8988T (cell line): ENCODE measurements around the gene CD1B.
"Not testable (repeated sequence)": the region's sequence is repeated elsewhere in the genome, so short reads cannot be mapped to it uniquely, and the experiment has no call there.

ENCODE experiments used
- DNase-seq: peaks from one replicate; pipeline ENCODE4 v3.0.0; 2011

The CD1B gene

DNA sequence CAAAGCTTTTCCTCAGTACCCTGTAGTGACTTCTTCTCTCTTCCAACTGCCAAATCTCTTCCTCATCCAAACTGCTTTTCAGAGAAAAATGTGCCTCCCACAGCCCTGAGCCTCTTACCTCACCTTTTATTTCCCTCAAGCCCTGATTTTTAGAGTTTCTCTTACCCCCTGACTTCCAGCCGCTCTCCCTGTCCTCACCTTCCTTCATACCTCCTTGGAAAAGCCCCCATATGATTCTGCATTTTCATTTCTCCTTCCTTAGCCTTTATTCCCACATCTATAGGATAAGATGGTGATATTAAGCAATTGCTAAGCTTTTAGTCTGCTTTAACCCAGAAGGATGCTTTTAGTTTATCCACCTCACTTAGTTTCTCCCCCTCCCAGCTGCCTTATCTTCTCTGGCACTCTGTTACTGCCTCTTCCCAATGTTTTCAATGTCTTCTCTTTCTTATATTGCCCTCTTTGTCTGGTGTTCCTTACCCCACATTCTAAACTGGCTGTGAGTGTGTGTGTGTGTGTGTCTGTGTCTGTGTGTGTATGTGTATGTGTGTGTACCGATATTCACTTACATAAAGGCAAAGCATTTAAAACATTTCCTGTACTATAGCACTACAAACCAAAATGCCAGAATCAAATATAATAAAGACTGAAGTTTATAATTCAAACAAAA is at the start of gene CD1B:
CD1B (minus strand) TSS at position 51 of the 670 bp plus-strand sequence. CDS start 108 bp downstream, outside the sequence.
- DNase-seq = no peak

- no peak for DNase-seq
Measured at GRCh38 chr1:158374860-158375259, 43.5 kb upstream of the CD1B start.

DNA sequence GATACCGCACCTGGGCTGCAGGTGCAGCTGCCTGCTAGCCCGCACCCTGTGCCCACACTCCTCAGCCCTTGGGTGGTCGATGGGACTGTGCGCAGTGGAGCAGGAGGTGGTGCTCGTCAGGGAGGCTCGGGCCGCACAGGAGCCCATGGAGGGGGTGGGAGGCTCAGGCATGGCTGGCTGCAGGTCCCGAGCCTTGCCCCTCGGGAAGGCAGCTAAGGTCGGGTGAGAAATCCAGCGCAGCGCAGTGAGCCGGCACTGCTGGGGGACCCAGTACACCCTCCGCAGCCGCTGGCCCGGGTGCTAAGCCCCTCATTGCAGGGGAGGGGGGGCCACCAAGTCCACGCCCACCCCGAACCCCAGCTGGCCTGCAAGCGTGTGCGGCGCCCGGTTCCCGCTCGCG is 42.8 kb upstream of the CD1B start:
- not testable (repeated sequence) for DNase-seq

- DNase-seq = no peak
Measured at GRCh38 chr1:158371188-158371953, 40.0 kb upstream of the CD1B start.

GRCh38 chr1:158366783-158367182 is 35.5 kb upstream of the CD1B start:
- no peak for DNase-seq

- no peak for DNase-seq
Measured at GRCh38 chr1:158362941-158363340, 31.6 kb upstream of the CD1B start.

DNA sequence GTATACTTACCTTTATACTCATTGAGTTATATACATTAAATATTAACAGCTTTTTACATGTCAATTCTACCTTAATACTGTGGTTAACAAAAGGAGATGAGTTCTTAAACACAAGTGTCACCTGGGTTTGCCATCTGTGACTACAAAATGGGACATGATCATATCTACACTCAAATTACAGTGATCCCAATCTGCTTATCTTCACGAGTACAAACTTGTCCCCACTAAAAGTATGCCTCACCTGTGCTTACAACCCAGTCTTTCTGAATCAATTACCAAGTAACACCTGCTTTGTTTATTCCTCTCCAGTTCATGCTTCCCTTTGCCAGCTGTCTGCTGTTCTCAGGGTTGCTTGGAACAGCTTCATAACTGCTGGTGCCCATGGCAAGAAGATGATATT is 31.2 kb upstream of the CD1B start:
- DNase-seq = no peak

GRCh38 chr1:158357441-158357840 is 26.1 kb upstream of the CD1B start:
- DNase-seq = no peak

DNA sequence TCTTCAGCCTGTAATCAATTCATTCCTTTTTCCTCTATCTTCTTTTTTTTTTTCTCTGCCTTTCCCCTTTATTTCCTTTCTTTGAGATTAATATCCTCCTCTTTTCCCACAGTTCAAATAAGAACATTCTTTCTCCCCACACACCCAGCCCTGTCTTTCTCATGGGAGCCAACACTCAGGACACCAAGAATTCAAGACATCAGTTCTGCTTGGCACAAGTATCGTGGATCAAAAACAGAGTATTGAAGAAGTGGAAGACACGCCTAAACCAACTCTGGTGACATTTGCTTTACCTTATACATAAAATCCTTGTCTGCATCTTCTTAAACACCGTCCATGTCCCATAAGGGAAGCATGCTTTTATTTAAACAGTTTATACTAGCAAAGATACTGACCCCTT is 25.3 kb upstream of the CD1B start:
- no peak for DNase-seq

DNA sequence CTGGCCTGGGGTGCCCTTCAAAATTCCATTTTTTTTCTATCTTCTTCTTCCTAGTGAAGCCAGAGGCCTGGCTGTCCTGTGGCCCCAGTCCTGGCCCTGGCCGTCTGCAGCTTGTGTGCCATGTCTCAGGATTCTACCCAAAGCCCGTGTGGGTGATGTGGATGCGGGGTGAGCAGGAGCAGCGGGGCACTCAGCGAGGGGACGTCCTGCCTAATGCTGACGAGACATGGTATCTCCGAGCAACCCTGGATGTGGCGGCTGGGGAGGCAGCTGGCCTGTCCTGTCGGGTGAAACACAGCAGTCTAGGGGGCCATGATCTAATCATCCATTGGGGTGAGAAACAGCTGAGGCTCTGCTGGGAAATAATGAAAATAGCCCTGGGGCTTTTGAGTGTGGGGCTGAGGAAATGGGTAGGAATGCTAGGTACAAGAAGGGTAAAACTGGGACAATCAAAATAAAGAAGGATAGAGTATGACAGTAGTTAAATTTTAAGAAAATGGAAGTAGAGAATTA is 24.5 kb upstream of the CD1B start:
- DNase-seq = no peak

DNA sequence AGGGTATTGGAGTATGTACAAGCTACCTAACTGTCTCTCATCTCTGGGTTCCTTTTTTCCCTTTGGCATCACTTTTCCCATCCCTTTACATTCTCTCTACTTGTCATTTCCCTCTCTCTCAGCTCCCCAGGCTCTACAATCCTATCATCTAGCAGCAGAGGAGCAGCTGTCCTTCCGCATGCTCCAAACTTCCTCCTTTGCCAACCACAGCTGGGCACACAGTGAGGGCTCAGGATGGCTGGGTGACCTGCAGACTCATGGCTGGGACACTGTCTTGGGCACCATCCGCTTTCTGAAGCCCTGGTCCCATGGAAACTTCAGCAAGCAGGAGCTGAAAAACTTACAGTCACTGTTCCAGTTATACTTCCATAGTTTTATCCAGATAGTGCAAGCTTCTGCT is 22.9 kb upstream of the CD1B start:
- no peak for DNase-seq

- no peak for DNase-seq
Measured at GRCh38 chr1:158353303-158354075, 22.2 kb upstream of the CD1B start, which contains the start of gene CD1E. TSS of gene CD1E (plus strand) at chr1:158353894. CDS start at chr1:158353989, 95 bp downstream.

- not testable (repeated sequence) for DNase-seq
Measured at GRCh38 chr1:158348946-158349345, 17.6 kb upstream of the CD1B start.

- not testable (repeated sequence) for DNase-seq
Measured at GRCh38 chr1:158336413-158336812, 5.1 kb upstream of the CD1B start.

DNA sequence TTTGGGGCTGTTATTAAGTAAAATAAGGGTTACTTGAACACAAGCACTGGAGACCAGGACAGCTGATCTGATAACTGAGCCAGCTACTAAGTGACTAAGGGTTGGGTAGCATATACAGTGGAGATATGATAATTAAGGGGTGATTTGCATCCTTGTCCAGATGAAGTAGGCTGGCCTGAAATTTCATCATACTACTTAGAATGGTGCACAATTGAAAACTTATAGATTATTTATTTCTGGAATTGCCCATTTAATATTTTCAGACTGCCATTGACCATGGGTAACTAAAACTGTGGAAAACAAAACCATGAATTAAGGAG is 3.8 kb upstream of the CD1B start:
- DNase-seq = no peak

DNA sequence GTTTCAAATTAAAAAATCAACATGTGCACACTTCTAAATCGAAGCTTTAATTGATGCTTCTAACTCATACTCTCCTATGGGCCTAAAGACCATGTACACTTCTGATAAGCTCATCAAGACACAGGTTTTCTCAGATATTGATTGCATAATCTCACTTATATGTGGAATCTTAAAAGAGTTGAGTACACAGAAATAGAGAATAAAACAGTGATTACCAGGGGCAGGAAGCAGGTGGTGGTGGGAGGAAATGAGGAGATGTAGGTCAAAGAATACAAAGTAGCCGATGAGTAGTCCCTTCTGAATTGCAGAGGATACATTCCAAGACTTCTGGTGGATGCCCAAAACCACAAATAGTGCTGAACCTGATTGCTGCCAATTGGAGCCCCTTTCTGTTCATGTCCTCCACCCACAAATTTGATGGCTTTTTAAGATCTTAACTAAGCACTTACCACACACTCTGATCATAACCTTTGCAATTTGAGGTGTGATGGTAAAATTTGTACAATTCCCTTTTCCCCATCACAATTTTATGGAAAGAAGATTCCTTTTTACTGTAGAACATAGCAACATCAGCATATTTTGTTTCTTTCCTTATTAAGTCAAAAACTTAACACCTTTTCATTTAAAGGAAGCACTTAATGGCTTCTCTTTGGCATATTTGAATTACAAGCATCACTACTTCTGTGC is 3.3 kb upstream of the CD1B start:
- no peak for DNase-seq

DNA sequence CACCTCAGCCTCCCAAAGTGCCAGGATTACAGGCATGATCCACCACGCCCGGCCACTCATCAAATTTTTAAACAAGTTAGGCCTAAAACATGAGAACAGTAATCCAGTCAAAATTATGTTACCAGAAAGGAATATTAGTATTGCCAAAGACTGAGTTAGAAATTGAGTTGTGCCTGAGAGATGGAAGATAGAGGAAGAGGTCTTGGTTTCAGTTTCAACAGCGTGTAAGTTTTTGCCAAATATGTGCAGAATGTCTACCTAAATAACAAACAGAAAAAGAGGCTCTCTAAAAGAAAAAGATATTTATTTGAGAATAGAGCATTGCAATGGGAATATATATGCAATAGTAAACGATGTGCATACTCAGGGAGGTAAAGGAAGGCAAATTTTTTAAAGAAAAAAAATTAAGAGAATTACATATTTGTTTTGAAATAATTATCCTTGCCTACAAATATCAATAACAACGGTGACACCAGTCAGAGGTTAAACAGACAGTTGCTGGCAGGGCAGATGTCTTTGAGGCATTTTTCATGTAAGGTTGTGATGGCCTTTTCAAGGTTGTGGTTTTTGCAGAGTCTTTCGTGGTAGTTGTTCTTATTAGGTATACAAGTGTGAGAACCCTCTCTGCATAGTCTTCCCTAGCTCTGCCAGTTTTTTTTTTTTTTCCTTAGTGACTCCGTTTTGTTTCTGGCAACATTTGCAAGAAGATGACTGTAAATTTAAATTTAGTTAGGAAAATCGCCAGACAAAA is 2.2 kb upstream of the CD1B start:
- DNase-seq = no peak

DNA sequence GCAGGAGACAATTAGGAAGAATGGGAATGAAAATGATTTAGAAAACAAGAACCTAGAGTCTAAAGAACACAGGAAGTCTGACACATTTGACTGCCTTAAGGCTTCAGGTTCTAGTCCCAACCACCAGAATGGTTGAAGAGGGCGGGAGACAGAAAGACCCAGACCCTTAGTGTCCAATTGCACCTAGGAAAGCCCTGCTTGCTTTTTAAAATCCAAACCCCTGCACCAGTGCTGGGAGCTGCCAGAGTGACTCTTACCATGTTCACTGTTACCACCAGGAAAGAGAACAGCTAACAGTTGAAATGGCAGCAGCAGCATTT is 265 bp downstream of the CD1B start:
- no peak for DNase-seq

GRCh38 chr1:158330391-158331105 is 783 bp downstream of the CD1B start:
- DNase-seq = no peak

GRCh38 chr1:158329733-158330132 is 1.6 kb downstream of the CD1B start:
- DNase-seq = no peak

- no peak for DNase-seq
Measured at GRCh38 chr1:158329300-158329699, 2.0 kb downstream of the CD1B start.

DNA sequence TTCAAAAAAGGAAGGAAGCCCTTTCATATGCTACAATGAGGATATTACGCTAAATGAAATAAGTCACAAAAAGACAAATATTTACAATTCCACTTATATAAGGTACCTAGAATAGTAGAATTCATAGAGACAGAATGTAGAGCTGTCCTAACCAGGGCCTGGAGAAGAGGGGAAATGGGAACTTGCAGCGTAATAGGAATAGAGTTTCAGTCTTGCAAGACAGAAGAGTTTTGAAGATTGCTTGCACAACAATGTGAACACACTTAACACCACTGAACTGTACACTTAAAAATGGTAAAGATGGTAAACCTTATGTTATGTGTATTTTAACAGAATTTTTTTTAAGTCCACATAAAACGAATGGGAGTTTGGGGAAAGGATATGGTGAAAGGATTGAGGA is 2.9 kb downstream of the CD1B start:
- DNase-seq = no peak
